NB4 (cell line): ENCODE results near the gene MTMR8.

ENCODE experiments used
- CTCF ChIP-seq: IDR thresholded peaks from one replicate; pipeline ENCODE4 v1.5.1; 2012; ENCODE audit warnings: low read depth, low read length
- MYC ChIP-seq: IDR thresholded peaks from 2 replicates; pipeline ENCODE4 v1.6.1; 2011; ENCODE audit warnings: low read depth, low read length
- POLR2A ChIP-seq: IDR thresholded peaks from 2 replicates; pipeline ENCODE4 v1.6.1; 2011; ENCODE audit warnings: mild to moderate bottlenecking; ENCODE audit not compliant: insufficient read length; ENCODE audit errors: extremely low read depth

- no peak for TF ChIP-seq POLR2A
- TF ChIP-seq CTCF = no peak
- TF ChIP-seq MYC = no peak
Observed at GRCh38 chrX:64338296-64338695, 57.0 kb downstream of the MTMR8 start.
